ENCODE results near the gene SUPT20HL1. TPM values are rescaled to one million over a fixed set of nuclear protein-coding genes. Genes with fewer than 3 reads are reported as not detected.
"Not testable (repeated sequence)": the region's sequence is repeated elsewhere in the genome, so short reads cannot be mapped to it uniquely, and the experiment has no call there.

Gene SUPT20HL1
- total RNA-seq (2014; rRNA removed; shearing (Covaris generic)) = not detected in 2 replicates
- not detected in 2 replicates for polyA plus RNA-seq (2015; cell fraction: cytosol; rRNA removed)
- polyA plus RNA-seq (2015; cell fraction: nucleus; rRNA removed) = not detected in 2 replicates

DNA sequence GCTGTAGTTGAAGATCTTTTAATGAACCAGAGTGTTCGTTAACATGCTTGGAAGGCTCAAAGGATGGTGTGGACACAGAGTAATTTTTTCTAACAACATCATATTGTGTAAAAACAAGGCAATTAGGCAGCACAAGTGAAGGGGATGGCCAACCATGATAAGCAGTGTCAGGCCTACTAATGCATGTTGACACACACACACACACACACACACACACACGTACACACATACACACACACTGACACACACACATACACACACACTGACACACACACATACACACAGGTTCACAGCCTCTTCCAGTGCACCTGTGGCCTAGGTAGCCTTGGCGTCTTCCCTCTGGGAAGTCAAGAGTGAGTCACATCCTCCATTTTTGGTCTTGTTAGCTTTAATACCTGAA, at the start of gene SUPT20HL1:
Gene SUPT20HL1 (plus strand): TSS at position 368 of the 400 bp plus-strand sequence. CDS start 2,122 bp downstream, outside the sequence.
- DNase-seq (ENCODE audit: low read depth) = no peak

- DNase-seq (ENCODE audit: low read depth) = not testable (repeated sequence)
Observed at GRCh38 chrX:24310916-24311315, 49.5 kb upstream of the SUPT20HL1 start.

GRCh38 chrX:24311507-24312248, 48.8 kb upstream of the SUPT20HL1 start:
- DNase-seq (ENCODE audit: low read depth) = not testable (repeated sequence)

GRCh38 chrX:24312249-24312607, 48.2 kb upstream of the SUPT20HL1 start:
- DNase-seq (ENCODE audit: low read depth) = not testable (repeated sequence)

DNA sequence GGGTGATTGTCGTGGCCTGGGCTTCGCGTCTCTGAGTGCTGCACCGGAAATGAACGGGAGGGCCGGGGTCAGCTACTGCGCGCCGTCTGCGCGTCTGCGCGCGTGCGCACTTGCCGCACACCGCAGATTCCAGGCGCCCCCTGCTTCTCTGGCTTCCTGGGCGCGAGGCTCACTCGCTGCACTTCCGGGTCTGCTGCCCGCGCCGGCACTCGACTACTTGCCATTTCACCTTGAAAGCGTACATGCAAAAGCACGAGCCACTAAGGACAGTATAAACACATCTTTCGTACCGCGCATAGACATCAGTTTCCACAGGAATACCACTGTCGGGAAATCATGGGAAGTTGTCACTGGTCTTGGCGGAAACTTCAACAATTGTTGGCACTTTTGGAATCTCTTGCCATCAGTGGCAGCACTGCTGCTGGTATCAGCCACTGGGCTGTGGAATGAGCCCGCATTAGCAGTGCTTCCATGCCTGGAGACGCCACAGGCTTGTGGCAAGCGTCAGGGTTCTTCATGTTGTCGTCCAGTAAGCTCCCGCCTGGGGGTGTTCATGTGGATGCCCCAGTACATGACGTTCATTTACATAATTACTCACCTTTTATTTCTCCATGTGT, 46.3 kb upstream of the SUPT20HL1 start, which contains the start of gene SUPT20HL2:
Gene SUPT20HL2 (minus strand): TSS at position 51 of the 617 bp plus-strand sequence. CDS start 754 bp downstream, outside the sequence.
- DNase-seq (ENCODE audit: low read depth) = no peak

DNA sequence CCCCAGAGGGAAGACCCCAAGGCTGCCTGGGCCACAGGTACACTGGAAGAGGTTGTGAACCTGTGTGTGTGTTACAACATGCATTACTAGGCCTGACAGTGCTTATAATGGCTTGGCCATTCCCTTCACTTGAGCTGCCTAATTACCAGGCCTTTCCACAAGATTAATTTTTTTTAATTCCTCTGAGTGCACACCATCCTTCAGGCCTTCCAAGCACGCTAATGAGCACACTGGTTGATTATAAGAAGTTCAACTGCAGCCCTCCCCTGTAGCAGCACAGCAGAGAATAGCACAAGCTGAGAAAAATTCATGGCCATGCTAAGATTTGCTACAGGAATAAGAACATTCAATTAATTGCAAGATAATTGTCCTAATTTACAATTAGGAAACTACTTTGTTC, 44.3 kb upstream of the SUPT20HL1 start:
- no peak for DNase-seq (ENCODE audit: low read depth)

DNA sequence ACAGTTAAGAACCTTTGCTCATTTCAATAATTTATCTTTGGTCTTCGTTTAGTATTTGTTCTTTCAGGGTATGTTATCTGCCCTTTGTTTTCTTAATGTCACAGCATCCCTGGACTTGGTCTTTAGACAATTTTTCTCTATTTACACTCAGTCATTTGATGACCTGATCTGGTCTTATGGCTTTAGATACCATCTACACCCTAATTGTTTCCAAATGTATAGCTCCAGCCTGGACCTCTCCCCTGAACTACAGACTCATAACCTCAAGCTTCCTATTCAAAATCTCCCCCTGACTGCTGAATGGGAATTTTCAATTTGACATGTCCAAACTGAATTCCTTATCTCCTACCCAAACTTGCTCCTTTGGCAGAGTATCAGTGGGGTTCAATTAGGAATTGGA, 42.9 kb upstream of the SUPT20HL1 start:
- no peak for DNase-seq (ENCODE audit: low read depth)

- DNase-seq (ENCODE audit: low read depth) = no peak
Observed at GRCh38 chrX:24321741-24322395, 38.6 kb upstream of the SUPT20HL1 start.

DNA sequence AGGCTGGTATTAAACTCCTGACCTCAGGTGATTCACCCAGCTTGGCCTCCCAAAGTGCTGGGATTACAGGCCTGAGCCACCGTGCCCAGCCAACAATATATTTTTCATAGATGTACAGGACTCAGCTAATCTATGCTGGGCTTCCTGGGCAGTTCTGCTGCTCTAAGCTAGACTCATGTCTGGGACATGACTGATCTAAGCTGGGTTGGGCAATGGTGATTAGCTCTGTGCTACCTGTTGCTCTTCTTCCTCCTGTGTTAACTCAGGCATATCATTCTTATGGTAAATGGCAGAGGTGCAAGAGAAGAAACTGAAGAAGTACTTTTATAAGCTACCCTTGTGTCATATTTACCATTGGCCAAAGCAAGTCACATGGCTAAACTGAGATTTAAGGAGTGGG, 35.2 kb upstream of the SUPT20HL1 start:
- no peak for DNase-seq (ENCODE audit: low read depth)

DNA sequence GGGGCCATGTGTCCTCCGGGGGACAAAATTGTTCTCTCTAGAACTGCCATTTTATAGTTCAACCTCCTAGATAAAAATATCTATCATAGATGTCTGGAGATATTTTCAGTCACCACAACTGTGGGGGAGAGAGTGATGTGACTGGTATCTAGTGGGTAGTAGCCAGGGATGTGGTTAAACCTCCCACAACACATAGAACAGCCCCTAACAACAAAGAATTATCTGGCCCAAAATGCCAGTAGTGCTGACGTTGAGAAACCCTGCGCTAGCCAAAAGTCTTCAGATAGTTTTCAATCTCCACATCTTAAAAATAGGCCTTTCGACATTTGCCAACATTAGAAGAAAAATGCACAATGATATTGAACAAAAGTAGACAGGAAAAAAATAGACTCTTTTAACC, 27.6 kb upstream of the SUPT20HL1 start:
- no peak for DNase-seq (ENCODE audit: low read depth)

DNA sequence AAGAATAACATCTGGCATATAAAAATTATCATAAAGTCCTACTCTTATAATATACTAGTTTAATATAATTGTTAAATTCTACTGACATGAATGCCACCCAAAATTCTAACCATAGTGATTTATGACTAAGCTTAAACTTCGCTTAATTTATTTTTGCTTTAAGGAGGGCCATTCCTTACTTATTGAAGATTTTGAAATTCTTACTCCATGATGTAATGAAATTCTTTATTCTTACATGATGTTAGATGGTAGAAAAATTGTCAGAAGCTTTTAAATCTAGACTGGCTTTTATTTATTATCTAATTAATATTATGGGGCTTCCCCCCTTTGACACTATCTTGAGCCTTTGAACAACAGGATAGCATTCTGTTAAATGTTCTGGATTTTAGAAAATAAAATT, 27.1 kb upstream of the SUPT20HL1 start:
- DNase-seq (ENCODE audit: low read depth) = no peak

DNA sequence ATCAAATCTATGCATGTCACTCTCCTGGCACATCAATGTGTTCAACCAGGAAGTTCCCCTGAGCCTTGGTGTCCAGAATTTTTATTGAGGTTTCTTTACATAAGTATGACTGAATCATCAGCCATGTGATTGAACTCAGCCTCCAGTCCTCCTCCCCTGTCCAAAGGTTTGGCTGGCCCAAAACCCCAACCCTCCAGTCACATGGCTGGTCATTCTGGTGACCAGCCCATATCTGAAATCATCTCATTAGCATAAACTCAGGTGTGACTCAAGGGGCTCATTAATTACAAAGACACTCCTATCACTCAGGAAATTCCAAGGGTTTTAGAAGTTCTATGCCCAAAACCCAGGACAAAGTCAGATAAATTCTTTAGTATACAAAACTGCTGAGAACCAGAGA, 26.0 kb upstream of the SUPT20HL1 start:
- DNase-seq (ENCODE audit: low read depth) = peak; percentile 5

DNA sequence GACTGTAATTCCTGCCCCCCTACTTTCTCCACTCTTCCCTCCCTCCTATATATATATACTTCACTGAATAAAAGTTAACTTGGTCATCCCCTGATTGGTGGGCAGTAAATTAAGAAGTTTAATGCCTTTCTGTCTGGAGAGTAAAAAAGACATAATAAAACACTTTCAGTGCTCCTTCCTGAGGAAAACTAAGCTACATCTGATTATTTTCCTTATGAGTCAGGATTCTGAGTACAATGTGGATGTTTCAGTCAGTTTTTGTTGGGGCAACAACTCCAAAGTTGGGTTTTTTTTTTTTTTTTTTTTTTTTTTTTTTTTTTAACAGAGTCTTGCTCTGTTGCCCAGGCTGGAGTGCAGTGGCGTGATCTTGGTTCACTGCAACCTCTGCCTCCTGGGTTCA, 24.6 kb upstream of the SUPT20HL1 start:
- DNase-seq (ENCODE audit: low read depth) = no peak

DNA sequence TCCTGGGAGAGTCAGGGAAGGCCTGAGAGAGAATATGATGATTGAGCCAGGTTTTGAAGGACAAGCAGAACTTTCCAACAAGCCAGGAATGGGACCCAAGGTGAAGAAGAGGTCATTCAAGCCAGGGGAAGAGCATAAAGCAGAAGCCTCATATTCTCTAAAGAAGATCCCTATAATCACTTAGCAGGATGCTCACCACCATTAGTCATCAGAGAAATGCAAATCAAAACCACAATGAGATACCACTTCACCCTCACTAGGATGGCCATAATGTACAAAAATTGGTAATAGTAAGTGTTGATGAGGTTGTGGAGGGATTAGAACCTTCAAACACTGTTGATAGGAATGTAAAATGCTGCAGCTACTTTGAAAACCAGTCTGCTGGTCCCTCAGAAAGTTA, 20.5 kb upstream of the SUPT20HL1 start:
- DNase-seq (ENCODE audit: low read depth) = peak; percentile 6

DNA sequence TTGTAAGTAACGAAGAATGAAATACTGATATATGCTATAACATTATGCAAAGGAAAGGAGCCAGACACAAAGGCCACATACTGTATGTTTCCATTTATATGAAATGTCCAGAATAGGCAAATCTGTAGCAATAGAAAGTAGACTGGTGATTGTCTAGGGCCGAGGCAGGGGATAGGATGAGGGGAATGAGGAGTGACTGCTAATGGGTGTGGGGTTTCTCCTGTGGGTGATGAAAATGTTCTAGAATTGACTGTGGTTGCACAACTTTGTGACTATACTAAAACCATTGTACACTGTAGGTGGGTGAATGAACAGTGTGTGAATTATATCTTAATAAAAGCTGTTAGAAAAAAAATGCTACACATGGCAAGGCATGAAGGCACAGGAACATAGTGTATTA, 19.9 kb upstream of the SUPT20HL1 start:
- no peak for DNase-seq (ENCODE audit: low read depth)

GRCh38 chrX:24341795-24342194, 18.6 kb upstream of the SUPT20HL1 start:
- peak; percentile 85 for DNase-seq (ENCODE audit: low read depth)

DNA sequence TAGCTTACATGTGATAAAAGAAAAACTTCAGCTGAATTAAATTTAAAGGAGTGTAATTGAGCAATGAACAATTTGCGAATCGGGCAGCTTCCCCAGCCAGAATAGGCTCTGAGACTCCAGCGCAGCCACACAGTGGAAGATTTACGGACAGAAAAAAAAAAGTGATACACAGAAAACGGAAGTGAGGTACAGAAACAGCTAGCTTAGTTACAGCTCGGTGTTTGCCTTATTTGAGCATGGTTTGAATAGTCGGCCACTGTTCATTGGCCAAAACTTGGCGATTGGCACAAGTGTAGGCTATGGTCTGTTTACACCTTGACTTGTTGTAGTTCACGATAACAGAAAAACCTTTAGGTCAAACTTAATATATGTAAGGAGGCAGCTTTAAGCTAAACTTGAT, 16.7 kb upstream of the SUPT20HL1 start:
- DNase-seq (ENCODE audit: low read depth) = no peak

DNA sequence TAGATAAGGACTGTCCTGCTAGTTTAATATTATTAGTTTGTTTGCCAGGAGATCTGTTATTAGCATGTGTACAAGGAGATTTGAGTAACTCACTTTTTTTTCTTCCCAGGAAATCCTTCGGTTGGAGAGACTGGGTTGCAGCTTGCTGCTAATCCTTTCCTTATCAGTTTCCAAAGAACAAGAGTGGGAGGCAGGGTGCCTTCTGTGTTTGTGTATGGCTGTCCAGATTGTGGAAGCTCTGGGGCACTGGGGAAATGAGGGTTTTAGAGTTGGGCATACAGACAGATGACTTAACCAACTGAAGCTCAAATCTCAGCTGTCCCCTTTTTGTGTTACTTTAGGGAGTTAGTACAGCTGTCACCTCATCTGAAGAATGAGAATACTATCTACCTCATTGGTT, 12.6 kb upstream of the SUPT20HL1 start:
- DNase-seq (ENCODE audit: low read depth) = no peak

DNA sequence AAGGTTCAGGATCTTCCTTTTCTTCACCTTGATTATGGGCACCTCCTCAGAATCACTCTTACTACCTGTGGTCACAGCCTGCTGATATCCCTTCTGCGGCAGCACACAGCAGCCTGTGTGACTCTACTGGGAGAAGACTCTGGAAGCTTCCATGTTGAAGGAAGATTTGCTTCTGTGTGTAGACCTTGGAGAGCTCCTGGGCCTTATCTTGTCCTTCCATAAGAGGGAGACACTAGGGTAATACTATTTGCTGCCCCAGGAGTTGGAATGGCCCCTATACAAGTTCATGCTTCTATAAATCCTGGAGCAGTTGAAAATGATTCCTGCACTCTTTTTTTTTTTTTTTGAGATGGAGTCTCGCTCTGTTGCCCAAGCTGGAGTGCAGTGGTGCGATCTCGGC, 10.2 kb upstream of the SUPT20HL1 start:
- DNase-seq (ENCODE audit: low read depth) = no peak

DNA sequence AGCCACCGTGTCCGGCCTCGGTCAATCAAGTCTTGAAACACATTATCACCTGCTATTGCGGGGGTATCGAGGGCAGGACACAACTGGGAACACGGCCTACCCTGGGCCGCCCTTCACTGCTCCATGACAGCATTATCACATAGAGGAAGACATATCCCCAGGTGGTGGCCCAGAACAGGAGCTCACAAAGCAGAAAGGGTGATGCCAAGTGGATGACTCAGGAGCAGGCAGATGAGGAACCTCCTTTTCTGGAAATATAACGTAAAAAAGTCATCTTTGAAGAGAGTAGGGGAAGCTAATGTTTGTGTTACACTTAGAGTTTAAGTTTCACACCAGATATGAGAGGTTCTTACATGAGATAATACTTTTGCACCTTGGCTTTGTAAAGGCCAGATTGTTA, 5.3 kb upstream of the SUPT20HL1 start:
- peak; percentile 17 for DNase-seq (ENCODE audit: low read depth)

DNA sequence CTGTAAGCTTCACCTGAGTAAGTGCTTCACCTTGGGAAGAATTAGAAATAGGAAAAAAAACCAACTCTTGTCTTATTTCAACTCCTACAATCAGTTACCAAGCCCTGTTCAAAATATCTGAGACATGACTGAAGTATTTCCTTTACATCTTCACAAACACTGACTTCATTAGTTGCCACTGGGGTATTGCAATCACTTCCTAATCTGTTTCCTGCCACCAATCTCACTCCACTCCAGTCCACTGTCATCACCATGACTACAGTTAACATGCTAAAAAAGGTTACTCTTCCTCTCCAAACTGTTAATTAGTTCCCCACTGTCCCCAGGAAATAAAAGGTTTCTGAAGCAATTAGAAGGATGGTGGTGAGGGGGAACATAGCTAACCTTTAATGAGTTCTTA, 3.3 kb upstream of the SUPT20HL1 start:
- DNase-seq (ENCODE audit: low read depth) = peak; percentile 43

DNA sequence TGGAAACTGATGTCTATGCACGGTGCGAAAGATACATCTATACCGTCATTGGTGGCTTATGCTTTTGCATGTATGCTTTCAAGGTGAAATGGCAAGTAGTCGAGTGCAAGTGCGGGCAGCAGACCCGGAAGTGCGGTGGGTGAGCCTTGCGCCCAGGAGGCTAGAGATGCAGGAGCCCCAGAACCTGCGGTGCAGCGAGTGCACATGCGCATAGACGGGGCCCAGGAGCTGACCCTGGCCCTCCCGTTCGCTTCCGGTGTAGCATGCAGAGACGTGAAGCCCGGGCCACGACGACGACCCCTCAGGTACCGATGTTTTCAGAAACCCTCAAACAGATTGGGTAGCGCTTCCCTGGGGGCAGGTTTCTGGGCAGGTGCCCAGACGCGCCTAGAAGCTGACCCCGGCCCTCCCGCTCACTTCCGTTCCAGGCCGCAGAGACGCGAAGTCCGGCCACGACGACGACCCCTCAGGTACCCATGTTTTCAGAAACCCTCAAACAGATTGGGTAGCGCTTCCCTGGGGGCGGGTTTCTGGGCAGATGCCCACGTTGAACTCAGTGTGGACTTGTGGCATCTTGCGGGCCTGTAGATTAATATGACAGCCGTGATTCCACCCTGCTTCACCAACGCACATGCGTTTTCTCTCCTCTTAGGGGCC, 1.8 kb downstream of the SUPT20HL1 start:
- not testable (repeated sequence) for DNase-seq (ENCODE audit: low read depth)
